AG10803 (cell line): ENCODE data around the gene MERTK.

Source experiments
- DNase-seq: peaks from one replicate; pipeline ENCODE4 v3.0.0; 2010; ENCODE audit warnings: low read depth
- H3K4me3 ChIP-seq: 2 replicates; pipeline ENCODE4 v1.5.1; 2011; ENCODE audit warnings: mild to moderate bottlenecking, low read length, control low read depth
- TF ChIP-seq, protein P1 (sequence below): conservative IDR thresholded peaks from 2 replicates; pipeline ENCODE4 v1.5.1; 2011; ENCODE audit warnings: mild to moderate bottlenecking, low read length, control low read depth, inconsistent platforms

Gene MERTK

DNA sequence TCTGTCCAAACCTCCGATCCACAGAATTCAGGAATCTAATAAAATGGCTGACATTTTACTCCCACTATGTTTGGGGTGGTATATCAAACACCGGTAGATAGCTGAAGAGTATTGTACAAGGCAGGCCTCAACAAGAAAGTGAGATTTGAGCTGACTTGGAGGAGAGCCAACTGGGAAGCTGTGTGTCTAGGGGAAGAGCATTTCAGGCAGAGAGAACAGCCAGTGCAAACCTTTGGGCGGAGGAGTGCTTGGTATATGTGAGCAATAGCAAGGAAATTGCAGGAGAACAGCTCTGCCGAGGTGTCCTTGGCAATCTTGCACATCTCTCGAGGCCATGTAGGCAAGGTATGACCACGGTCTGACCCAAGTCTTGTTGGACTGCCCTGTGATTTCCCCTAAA is 1.8 kb upstream of the MERTK start:
- no peak for DNase-seq
- TF ChIP-seq, protein P1, sequence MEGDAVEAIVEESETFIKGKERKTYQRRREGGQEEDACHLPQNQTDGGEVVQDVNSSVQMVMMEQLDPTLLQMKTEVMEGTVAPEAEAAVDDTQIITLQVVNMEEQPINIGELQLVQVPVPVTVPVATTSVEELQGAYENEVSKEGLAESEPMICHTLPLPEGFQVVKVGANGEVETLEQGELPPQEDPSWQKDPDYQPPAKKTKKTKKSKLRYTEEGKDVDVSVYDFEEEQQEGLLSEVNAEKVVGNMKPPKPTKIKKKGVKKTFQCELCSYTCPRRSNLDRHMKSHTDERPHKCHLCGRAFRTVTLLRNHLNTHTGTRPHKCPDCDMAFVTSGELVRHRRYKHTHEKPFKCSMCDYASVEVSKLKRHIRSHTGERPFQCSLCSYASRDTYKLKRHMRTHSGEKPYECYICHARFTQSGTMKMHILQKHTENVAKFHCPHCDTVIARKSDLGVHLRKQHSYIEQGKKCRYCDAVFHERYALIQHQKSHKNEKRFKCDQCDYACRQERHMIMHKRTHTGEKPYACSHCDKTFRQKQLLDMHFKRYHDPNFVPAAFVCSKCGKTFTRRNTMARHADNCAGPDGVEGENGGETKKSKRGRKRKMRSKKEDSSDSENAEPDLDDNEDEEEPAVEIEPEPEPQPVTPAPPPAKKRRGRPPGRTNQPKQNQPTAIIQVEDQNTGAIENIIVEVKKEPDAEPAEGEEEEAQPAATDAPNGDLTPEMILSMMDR: no peak

DNA sequence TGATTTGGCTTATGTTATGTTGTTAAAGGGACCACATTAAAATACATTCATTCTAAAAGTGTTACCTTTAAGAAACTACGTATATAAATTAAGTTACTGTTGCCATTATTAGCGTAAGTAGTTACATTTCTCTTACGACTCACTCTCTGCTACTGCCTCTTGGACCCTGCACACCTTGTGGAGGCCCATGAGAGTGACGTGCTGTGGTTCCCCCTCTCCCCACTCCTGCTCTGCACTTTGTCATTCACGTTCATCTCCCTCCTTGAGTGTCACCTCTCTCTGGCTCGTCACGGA is 830 bp upstream of the MERTK start:
- no peak for DNase-seq
- H3K4me3 ChIP-seq: peak overlapping the region; percentile 55
- TF ChIP-seq, protein P1: no peak

More for the DNA sequence above, 1.8 kb upstream of the MERTK start:
- H3K4me3 ChIP-seq: no peak overlapping the region

DNA sequence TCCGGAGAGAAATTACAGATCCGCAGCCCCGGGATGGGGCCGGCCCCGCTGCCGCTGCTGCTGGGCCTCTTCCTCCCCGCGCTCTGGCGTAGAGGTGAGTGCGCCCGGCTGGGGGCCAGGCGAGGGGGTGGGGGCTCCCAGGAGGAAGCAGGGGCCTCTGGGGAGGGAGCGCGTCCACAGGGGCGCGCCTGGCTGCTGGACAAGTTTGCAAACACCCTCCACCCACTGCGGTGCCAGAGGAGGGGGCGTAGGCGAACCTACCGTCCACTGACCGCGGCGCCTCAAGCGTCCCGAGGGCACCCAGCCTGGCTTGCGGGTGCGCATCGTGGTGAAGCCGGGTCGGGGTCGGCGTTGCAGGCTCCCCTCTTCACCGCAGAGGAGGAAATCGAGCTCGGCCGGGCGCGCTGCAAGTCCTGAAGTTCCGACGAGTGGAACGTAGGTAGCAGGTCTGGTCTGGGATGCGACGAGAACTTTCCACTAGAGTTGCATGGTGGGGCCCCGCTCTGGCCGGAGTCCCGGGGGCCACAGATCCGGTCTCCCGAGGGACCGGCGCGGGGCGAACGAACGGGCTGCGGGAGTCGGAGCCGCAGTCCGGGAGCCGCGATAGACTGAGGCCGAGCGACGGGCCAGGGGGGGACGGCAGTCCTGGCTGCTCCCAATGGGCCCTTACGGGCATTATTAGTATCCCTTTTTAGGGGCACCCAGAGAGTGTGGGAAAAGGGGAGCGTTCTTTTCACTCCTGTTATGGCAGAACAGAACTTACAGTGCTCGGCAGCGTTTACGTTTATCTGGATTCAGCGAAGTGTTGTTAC is 502 bp downstream of the MERTK start:
- no peak for DNase-seq
- H3K4me3 ChIP-seq: peak overlapping the region; percentile 34
- TF ChIP-seq, protein P1: no peak

DNA sequence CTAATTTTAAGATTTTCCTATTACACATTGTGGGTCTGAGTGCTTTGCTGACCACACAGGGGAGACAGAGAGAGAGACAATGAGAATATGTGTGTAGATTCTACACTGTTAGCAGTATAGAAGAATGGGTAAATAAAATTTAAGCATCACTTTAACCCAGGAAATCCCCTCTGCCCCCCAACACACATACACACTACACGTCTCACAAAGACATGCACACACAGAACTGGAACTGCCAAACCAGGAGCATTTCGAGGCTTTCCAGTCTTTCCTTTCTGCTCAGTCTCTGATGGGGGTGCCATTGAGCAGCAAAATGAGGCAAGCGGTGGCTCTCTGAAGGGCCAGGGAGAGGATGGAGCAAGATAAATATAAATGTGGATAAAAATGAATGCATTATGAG is 2.5 kb downstream of the MERTK start:
- no peak for DNase-seq
- H3K4me3 ChIP-seq: no peak overlapping the region
- TF ChIP-seq, protein P1: peak; percentile 23

DNA sequence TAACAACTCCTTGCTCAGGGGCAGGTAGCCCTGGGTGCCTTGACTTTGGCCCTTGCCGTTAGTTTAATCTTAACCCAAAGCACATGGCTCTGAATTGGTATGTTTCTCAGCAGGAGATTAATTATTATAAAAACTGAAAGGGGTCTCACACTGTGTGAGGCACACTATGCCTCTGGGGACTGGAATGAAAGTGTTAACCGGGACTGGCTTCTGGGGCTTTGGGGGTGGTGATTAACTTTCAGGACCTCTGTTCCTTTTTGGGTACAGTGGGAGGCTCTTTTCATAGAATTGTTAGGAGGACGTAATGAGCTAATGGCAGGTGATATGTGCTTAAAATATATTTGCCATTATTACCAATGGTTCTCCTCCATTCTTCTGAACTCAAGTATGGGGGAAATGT is 5.1 kb downstream of the MERTK start:
- no peak overlapping the region for H3K4me3 ChIP-seq
- DNase-seq: no peak
- TF ChIP-seq, protein P1: no peak

DNA sequence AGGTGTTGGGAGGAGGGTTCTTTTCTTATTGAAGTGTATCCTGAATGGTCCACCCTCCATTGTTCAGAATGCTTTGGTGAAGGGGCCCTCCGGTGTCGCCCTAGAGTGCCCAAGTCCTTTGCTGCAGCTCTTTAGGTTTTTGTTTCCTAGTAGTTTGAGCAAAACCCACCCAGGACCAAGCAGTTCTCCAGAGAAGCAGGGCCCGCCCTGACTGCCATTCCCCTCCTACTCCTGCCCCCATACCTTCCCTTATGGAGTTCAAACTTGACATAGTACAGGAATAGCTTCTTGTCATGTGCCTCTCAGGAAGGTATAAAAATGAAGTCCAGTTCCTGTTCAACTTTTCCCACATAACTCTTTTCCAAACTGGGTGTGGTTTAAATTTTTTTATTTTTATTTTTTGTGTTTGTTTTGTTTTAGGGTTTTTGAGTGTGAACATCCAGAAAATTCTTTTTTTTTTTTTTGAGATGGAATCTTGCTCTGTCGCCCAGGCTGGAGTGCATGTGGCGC is 5.6 kb downstream of the MERTK start:
- no peak for DNase-seq
- TF ChIP-seq, protein P1: no peak
- H3K4me3 ChIP-seq: no peak overlapping the region
